HG03558 (cell line): ENCODE data around the gene RYR1.
"Not testable (repeated sequence)": the region's sequence is repeated elsewhere in the genome, so short reads cannot be mapped to it uniquely, and the experiment has no call there.

Experiments
- ATAC-seq: cut with Tn5 transposase; IDR thresholded peaks from one replicate; pipeline ENCODE4 v1.9.1; 2021; ENCODE audit warnings: moderate number of reproducible peaks; ENCODE audit not compliant: unreplicated experiment; ENCODE audit errors: extremely low read depth

RYR1 gene

DNA sequence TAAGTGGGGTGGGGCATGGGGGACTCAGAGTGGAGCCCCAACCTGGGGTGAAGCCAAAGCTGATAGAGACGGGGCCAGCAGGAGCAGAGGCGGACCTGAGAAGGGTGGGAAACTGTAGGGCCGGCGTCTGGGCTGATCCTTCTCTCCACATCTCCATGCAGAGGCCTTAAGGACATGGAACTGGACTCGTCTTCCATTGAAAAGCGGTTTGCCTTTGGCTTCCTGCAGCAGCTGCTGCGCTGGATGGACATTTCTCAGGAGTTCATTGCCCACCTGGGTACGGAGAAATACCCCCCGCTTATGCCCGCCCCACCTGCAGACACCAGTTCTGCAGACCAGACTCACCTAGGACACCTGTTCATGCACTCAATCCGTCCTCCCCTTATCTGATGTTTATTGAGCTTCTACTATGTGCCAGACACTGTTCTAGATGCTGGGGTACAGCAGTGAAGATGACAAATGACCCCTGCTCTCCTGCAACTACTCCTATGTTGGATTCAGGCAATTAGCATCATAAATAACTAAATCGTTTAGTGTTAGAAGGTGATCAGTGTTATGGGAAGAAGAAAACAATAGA is 74.1 kb downstream of the RYR1 start:
- ATAC-seq, result no peak

GRCh38 chr19:38508507-38508906 is 75.0 kb downstream of the RYR1 start:
- no peak for ATAC-seq

DNA sequence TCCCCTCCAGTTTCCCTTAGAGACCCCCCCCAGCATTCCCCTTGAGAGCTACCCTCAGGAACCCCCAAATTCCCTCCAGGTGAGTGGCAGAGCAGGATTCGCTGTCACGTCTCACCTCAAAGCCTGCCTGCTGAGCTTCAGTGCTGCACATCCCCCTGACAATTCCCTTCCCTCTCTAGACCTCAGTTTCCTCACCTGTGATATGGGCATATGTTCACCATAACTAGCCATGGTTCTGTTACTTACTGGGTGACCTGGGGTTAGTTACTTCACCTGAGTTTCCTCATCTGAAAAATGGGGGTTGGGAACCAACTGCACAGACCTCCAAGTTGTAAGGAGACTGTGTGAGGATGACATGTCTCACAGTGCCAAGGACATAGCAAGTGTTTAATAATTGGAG is 75.5 kb downstream of the RYR1 start:
- no peak for ATAC-seq

GRCh38 chr19:38511074-38511708 is 77.7 kb downstream of the RYR1 start:
- ATAC-seq, result no peak

DNA sequence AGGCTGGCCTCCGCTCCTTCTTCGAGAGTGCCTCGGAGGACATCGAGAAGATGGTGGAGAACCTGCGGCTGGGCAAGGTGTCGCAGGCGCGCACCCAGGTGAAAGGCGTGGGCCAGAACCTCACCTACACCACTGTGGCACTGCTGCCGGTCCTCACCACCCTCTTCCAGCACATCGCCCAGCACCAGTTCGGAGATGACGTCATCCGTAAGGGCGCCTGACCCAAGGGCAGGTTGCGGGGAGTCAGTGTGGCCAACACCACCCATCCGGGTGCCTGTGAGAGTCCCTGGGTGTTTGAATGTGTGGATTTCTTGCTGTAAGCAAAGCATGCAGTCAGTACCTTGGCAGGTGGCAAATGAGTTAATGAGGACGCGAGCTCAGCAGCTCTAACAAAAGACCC is 78.8 kb downstream of the RYR1 start:
- no peak for ATAC-seq

DNA sequence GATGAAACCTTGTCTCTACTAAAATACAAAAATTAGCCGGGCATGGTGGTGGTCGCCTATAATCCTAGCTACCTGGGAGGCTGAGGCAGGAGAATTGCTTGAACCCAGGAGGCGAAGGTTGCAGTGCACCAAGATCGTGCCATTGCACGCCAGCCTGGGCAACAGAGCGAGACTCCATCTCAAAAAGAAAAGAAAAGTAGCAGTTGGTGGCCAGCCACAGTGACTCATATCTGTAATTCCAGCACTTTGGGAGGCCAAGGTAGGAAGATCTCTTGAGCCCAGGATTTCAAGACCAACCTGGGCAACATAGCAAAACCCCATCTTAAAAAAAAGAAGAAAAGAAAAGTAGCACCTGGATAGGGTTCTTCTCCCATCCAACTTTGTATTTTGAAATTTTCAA is 79.7 kb downstream of the RYR1 start:
- ATAC-seq, result not testable (repeated sequence)

GRCh38 chr19:38513762-38514167 is 80.3 kb downstream of the RYR1 start:
- ATAC-seq, result no peak

- ATAC-seq, result no peak
Observed at GRCh38 chr19:38514812-38515633, 81.5 kb downstream of the RYR1 start.

DNA sequence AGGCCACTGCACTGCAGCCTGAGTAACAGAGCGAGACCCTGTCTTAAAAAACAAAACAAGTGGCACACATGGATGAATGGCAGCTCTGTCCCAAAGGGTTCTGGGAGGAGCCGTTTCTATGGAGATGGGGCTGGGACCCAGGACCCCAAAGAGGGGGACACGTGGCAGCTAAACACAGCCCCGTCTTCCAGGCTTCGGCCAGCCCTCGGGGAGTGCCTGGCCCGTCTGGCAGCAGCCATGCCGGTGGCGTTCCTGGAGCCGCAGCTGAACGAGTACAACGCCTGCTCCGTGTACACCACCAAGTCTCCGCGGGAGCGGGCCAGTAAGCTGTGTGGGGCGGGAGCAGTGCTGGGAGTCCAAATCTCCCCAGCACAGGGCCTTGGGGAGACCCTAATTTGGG is 82.4 kb downstream of the RYR1 start:
- no peak for ATAC-seq

DNA sequence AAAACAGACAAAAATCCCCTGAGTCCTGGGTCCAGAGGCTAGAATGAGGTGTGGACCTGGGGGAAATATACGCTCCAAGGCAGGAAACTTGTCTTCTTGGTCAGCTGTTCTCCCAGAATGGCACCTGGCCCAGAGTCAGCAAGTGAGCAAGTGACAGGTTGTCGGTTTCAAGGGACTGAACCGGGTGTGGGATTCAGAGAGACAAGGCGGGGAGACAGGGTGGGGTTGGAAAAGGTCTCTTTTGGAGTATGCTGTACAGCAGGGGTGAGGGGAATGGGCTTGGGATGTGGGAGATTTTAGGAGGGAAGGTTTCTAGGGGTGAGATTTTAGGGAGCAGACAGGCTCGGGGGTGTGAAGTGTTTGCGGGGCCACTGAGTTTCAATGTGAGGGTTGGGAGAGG is 83.3 kb downstream of the RYR1 start:
- no peak for ATAC-seq

DNA sequence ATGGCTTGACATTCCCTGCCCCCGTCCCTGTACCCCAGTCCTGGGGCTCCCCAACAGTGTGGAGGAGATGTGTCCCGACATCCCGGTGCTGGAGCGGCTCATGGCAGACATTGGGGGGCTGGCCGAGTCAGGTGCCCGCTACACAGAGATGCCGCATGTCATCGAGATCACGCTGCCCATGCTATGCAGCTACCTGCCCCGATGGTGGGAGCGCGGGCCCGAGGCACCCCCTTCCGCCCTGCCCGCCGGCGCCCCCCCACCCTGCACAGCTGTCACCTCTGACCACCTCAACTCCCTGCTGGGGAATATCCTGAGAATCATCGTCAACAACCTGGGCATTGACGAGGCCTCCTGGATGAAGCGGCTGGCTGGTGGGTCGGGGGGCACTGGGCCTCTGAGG is 83.8 kb downstream of the RYR1 start:
- no peak for ATAC-seq

DNA sequence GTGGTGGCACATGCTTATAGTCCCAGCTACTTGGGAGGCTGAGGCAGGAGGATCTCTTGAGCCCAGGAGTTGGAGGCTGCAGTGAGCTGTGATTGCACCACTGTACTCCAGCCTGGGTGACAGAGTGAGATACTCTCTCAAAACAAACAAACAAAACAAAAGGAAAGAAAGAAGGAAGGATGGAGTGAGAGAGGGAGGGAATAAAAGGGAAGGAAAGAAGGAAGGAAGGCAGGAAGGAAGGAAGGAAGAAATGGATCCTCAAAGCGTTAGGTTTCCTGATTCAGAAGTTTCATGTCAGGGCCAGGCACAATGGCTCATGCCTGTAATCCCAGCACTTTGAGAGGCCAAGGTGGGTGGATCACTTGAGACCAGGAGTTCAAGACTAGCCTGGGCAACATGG is 84.5 kb downstream of the RYR1 start:
- ATAC-seq, result not testable (repeated sequence)

DNA sequence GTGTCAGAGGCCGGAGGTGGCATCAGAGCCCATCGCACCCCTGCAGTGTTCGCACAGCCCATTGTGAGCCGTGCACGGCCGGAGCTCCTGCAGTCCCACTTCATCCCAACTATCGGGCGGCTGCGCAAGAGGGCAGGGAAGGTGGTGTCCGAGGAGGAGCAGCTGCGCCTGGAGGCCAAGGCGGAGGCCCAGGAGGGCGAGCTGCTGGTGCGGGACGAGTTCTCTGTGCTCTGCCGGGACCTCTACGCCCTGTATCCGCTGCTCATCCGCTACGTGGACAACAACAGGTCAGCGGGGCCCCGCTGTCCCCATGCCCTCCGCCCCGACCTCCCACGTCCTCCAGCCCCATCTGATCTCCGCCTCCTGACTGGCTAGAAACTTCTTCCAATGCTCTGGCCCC is 85.7 kb downstream of the RYR1 start:
- ATAC-seq, result no peak

GRCh38 chr19:38519988-38520387 is 86.5 kb downstream of the RYR1 start:
- no peak for ATAC-seq

DNA sequence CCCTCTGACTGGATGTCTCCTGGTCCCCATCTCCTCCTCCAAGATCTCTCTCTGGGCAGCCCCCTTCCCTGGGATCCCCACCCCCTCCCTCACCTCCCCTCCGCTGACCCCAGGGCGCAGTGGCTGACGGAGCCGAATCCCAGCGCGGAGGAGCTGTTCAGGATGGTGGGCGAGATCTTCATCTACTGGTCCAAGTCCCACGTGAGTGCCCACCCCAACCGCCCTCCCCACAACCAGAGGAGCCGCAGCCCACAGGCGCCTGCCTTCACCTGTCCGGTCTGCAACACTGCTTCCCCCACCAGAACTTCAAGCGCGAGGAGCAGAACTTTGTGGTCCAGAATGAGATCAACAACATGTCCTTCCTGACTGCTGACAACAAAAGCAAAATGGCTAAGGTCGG is 89.4 kb downstream of the RYR1 start:
- ATAC-seq, result no peak

DNA sequence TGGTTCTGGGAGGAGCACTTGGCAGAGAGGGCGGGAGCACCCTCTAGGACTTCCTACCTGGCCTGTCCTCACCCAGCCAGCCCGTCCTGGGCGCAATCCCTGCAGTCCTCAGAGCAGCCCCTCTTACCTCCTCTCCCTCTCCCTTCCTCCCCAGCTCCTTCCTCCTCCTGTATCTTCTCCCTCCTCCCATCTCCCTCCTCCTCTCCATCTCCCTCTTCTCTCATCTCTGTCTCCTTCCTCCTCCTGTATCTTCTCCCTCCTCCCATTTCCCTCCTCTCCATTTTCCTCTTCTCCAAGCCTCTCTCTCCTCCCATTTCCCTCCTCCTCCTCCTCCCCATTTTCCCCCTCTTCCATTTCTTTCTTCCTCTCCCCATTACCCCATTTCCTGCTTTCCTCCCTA is 89.8 kb downstream of the RYR1 start:
- no peak for ATAC-seq

DNA sequence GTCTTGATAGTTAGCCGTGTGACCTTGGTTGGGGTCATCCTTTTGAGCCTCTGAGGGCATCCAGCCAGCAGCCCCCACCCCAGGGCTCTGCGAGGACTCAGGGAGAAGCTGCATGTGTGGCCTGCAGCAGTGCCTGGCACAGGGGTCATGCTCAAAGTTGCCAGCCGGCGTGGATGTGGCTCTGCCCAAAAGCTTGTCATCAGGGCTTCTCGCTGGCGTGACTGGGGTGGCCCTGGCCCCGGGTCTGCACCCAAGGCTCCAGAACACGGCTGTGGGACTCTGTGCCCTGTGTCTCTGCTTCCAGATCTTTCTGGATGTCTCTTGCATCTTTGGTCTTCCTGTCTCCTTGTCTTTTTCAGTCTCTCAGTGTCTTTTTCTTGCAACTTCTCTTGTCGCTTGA is 90.9 kb downstream of the RYR1 start:
- no peak for ATAC-seq

DNA sequence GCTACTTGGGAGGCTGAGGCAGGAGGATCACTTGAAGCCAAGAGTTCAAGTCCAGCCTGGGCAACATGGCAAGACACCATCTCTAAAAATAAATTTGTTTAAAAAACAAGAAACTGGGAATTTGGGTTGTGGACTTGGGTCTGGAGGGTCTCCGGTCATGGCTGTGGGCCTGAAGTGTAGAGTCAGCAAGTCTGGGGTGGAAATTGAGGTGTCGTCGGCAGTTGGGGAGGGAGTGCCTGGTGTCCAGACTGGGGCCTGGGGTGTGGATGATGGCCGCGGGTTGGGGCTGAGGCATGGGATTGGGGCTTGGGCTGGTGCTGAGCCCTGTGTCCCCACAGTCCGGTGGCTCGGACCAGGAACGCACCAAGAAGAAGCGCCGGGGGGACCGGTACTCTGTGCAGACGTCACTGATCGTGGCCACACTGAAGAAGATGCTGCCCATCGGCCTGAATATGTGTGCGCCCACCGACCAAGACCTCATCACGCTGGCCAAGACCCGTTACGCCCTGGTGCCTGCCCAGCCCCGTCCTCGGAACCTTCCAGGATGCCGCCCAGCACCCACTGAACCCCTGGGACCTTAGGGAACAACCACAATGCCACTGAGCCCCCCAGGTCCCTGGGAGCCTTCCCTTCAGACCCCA is 91.6 kb downstream of the RYR1 start:
- no peak for ATAC-seq

GRCh38 chr19:38526430-38526829 is 92.9 kb downstream of the RYR1 start:
- ATAC-seq, result no peak

- no peak for ATAC-seq
Observed at GRCh38 chr19:38527466-38528136, 94.1 kb downstream of the RYR1 start.
